Measurements from ENCODE around the gene IKZF4.
"Not testable (repeated sequence)": the region's sequence is repeated elsewhere in the genome, so short reads cannot be mapped to it uniquely, and the experiment has no call there.

The IKZF4 gene

DNA sequence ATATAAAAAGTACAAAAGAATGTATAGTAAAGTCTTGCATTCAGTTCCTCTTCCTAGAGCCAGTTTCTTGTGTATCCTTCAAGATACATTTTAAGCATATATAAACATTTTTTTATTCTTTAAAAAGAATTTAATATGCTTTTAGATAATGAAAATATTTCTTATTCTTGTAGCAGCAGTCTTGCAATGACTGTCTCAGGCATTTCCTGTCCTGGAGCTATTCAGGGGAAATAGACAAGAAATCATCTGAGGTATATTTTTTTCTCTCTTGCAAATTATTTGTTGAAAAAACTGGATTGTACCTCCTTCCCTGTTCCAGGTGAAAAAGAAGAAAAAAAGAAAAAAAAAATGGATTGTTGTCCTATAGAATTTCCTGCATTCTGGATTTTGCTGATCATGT is 42.2 kb downstream of the IKZF4 start:
- ATAC-seq (ENCODE audit: insufficient read depth, low read depth) (no peak), DNase-seq (no peak)
- Histone ChIP-seq H3K27me3 (ENCODE audit: insufficient read depth, low read length, poor library complexity) (no peaks in the 10 kb centered on the region), H3K4me2 (ENCODE audit: insufficient read depth, low read length) (no peak overlapping the region), H3K4me3 (ENCODE audit: low read depth in 1 of 2, low read length in 2 of 2) (no peak overlapping the region), H3K27ac (ENCODE audit: low read length) (no peak overlapping the region), H3K36me3 (ENCODE audit: insufficient read depth, low read length) (no peaks in the 10 kb centered on the region), H3K9me3 (ENCODE audit: insufficient read depth, low read length, severe bottlenecking) (no peaks in the 10 kb centered on the region), H3K79me2 (ENCODE audit: insufficient read depth, low read length) (no peaks in the 10 kb centered on the region), H4K20me1 (ENCODE audit: insufficient read depth, low read length) (no peaks in the 10 kb centered on the region), H3K9ac (ENCODE audit: low read depth, low read length) (no peak overlapping the region), H2AFZ (ENCODE audit: low read depth, low read length) (no peak overlapping the region), H3K4me1 (ENCODE audit: insufficient read depth, low read length) (no peaks in the 10 kb centered on the region)
- TF ChIP-seq, protein P1, sequence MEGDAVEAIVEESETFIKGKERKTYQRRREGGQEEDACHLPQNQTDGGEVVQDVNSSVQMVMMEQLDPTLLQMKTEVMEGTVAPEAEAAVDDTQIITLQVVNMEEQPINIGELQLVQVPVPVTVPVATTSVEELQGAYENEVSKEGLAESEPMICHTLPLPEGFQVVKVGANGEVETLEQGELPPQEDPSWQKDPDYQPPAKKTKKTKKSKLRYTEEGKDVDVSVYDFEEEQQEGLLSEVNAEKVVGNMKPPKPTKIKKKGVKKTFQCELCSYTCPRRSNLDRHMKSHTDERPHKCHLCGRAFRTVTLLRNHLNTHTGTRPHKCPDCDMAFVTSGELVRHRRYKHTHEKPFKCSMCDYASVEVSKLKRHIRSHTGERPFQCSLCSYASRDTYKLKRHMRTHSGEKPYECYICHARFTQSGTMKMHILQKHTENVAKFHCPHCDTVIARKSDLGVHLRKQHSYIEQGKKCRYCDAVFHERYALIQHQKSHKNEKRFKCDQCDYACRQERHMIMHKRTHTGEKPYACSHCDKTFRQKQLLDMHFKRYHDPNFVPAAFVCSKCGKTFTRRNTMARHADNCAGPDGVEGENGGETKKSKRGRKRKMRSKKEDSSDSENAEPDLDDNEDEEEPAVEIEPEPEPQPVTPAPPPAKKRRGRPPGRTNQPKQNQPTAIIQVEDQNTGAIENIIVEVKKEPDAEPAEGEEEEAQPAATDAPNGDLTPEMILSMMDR (IDR thresholded peaks at IDR 0.05; ENCODE audit: borderline replicate concordance, extremely low read depth, low read length, poor library complexity, severe bottlenecking): no peak
- no peak for TF ChIP-seq EZH2 (IDR thresholded peaks at IDR 0.05; ENCODE audit: borderline replicate concordance, low read depth, low read length, severe bottlenecking)

DNA sequence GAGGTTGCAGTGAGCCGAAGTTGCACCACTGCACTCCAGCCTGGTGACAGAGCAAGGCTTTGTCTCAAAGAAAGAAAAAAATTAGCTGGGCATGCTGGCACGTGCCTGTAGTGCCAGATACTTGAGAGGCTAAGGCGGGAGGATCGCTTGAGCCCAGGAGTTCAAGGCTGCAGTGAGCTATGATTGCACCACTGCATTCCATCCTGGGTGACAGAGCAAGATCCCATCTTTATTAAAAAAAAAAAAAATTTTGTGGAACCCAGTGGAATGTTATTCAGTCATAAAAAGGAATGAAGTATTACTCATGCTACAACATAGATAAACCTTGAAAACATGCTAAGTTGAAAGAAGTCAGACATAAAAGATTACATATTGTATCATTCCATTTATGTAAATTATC is 50.8 kb downstream of the IKZF4 start:
- Histone ChIP-seq H3K9me3 (ENCODE audit: insufficient read depth, low read length, severe bottlenecking) (no peaks in the 10 kb centered on the region), H3K27ac (ENCODE audit: low read length) (no peak overlapping the region)

DNA sequence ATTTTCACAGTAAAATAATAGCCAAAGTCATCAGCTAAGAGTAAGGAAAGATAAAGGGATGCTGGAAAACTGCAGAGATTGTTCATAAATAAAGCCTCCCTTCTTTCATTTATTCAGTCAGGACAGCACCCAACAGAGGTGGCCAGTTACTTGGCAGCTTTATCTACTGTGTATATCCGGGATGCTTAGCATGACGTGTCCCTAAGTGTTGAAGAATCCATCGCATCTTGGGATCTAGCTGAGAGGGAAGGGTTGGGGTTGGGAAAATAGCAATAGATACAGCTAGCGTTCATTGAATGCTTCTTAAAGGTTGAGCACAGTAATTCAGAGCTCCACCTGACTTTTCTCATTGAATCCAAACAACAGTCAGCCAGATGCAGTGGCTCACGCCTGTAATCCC is 53.6 kb downstream of the IKZF4 start:
- H3K79me2 ChIP-seq (ENCODE audit: insufficient read depth, low read length): no peaks in the 10 kb centered on the region
- TF ChIP-seq, protein P1 (IDR thresholded peaks at IDR 0.05; ENCODE audit: borderline replicate concordance, extremely low read depth, low read length, poor library complexity, severe bottlenecking): no peak
- DNase-seq (no peak), ATAC-seq (ENCODE audit: insufficient read depth, low read depth) (no peak)
- H3K27ac ChIP-seq (ENCODE audit: low read length): no peak overlapping the region
- H3K9ac ChIP-seq (ENCODE audit: low read depth, low read length): no peak overlapping the region
- H4K20me1 ChIP-seq (ENCODE audit: insufficient read depth, low read length): no peaks in the 10 kb centered on the region
- H3K36me3 ChIP-seq (ENCODE audit: insufficient read depth, low read length): no peaks in the 10 kb centered on the region
- peaks cover 4% of the 10 kb centered on the region for H3K4me1 ChIP-seq (ENCODE audit: insufficient read depth, low read length)
- H3K4me3 ChIP-seq (ENCODE audit: low read depth in 1 of 2, low read length in 2 of 2): no peak overlapping the region
- peaks cover 7% of the 10 kb centered on the region for H3K27me3 ChIP-seq (ENCODE audit: insufficient read depth, low read length, poor library complexity)
- H2AFZ ChIP-seq (ENCODE audit: low read depth, low read length): no peak overlapping the region
- H3K9me3 ChIP-seq (ENCODE audit: insufficient read depth, low read length, severe bottlenecking): no peaks in the 10 kb centered on the region
- H3K4me2 ChIP-seq (ENCODE audit: insufficient read depth, low read length): no peak overlapping the region

More for the DNA sequence above, 50.8 kb downstream of the IKZF4 start:
- Histone ChIP-seq H2AFZ (ENCODE audit: low read depth, low read length) (no peak overlapping the region), H3K4me1 (ENCODE audit: insufficient read depth, low read length) (no peaks in the 10 kb centered on the region), H3K9ac (ENCODE audit: low read depth, low read length) (no peak overlapping the region), H3K79me2 (ENCODE audit: insufficient read depth, low read length) (no peaks in the 10 kb centered on the region), H3K27me3 (ENCODE audit: insufficient read depth, low read length, poor library complexity) (no peaks in the 10 kb centered on the region), H3K36me3 (ENCODE audit: insufficient read depth, low read length) (no peaks in the 10 kb centered on the region), H4K20me1 (ENCODE audit: insufficient read depth, low read length) (no peaks in the 10 kb centered on the region), H3K4me2 (ENCODE audit: insufficient read depth, low read length) (no peak overlapping the region), H3K4me3 (ENCODE audit: low read depth in 1 of 2, low read length in 2 of 2) (no peak overlapping the region)
- TF ChIP-seq, protein P1 (IDR thresholded peaks at IDR 0.05; ENCODE audit: borderline replicate concordance, extremely low read depth, low read length, poor library complexity, severe bottlenecking): no peak
- TF ChIP-seq EZH2 (IDR thresholded peaks at IDR 0.05; ENCODE audit: borderline replicate concordance, low read depth, low read length, severe bottlenecking): no peak
- ATAC-seq (ENCODE audit: insufficient read depth, low read depth) (no peak), DNase-seq (no peak)

DNA sequence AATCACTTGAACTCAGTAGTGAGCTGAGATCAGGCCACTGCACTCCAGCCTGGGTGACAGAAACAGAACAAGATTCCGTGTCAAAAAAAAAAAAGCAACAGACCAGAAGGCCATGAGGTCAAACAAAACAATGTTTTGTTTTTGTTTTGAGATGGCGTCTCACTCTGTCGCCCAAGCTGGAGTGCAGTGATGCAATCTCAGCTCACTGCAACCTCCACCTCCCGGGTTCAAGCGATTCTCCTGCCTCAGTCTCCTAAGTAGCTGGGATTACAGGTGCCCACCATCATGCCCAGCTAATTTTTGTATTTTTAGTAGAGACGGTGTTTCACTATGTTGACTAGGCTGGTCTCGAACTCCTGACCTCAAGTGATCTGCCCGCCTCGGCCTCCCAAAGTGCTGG is 57.1 kb downstream of the IKZF4 start:
- Histone ChIP-seq H3K4me1 (ENCODE audit: insufficient read depth, low read length) (peaks cover 20% of the 10 kb centered on the region), H3K27me3 (ENCODE audit: insufficient read depth, low read length, poor library complexity) (peaks cover 41% of the 10 kb centered on the region)
- not testable (repeated sequence) for DNase-seq; ATAC-seq (ENCODE audit: insufficient read depth, low read depth); H3K36me3 ChIP-seq (ENCODE audit: insufficient read depth, low read length); H3K79me2 ChIP-seq (ENCODE audit: insufficient read depth, low read length); H4K20me1 ChIP-seq (ENCODE audit: insufficient read depth, low read length); H3K4me2 ChIP-seq (ENCODE audit: insufficient read depth, low read length); H3K27ac ChIP-seq (ENCODE audit: low read length); H3K9ac ChIP-seq (ENCODE audit: low read depth, low read length); H2AFZ ChIP-seq (ENCODE audit: low read depth, low read length); H3K9me3 ChIP-seq (ENCODE audit: insufficient read depth, low read length, severe bottlenecking); H3K4me3 ChIP-seq (ENCODE audit: low read depth in 1 of 2, low read length in 2 of 2)

All from DND-41 (cell line).